Measurements from ENCODE around the gene ZNF620.

- TF ChIP-seq CTCF (IDR thresholded peaks at IDR 0.05) (no peak), POLR2A (IDR thresholded peaks at IDR 0.05) (no peak)
These were observed 41.0 kb downstream of the ZNF620 start for GRCh38 chr3:40546816-40547215.
